MM.1S (cell line): ENCODE results near the gene VAV2.

Source experiments
- CTCF ChIP-seq: fragments of 300-600 bp; sonication (generic); IDR thresholded peaks from 2 replicates; pipeline ENCODE4 v1.5.1; 2016; ENCODE audit warnings: antibody characterized with exemption, low read length, mixed read lengths
- EZH2 ChIP-seq: fragments of 300-600 bp; sonication (generic); optimal IDR thresholded peaks from 2 replicates; pipeline ENCODE3; 2017; ENCODE audit warnings: low read depth, mild to moderate bottlenecking, antibody characterized with exemption, low read length, mixed read lengths
- EZH2phosphoT487 ChIP-seq: fragments of 300-600 bp; sonication (generic); IDR thresholded peaks from 2 replicates; pipeline ENCODE4 v1.6.1; 2018; ENCODE audit warnings: antibody characterized with exemption, low read length

- TF ChIP-seq CTCF: peak; percentile 33
- TF ChIP-seq EZH2: no peak
- no peak for TF ChIP-seq EZH2phosphoT487
Measured at GRCh38 chr9:133992780-133993634, 883 bp upstream of the VAV2 start.
